ENCODE data around the gene MAPK8IP3.

DNA sequence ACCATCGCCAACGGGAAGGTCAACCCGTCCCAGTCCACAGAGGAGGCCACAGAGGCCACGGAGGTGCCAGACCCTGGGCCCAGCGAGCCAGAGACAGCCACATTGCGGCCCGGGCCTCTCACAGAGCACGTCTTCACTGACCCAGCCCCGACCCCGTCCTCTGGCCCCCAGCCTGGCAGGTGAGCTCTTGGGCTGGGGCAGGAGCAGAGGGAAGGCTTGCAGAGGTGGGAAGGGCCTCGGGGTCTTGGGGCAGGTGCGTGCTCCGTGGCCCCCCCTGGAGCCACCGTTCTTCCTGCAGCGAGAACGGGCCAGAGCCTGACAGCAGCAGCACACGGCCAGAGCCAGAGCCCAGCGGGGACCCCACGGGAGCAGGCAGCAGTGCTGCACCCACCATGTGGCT, 60.2 kb downstream of the MAPK8IP3 start:
- TF ChIP-seq, protein P1, sequence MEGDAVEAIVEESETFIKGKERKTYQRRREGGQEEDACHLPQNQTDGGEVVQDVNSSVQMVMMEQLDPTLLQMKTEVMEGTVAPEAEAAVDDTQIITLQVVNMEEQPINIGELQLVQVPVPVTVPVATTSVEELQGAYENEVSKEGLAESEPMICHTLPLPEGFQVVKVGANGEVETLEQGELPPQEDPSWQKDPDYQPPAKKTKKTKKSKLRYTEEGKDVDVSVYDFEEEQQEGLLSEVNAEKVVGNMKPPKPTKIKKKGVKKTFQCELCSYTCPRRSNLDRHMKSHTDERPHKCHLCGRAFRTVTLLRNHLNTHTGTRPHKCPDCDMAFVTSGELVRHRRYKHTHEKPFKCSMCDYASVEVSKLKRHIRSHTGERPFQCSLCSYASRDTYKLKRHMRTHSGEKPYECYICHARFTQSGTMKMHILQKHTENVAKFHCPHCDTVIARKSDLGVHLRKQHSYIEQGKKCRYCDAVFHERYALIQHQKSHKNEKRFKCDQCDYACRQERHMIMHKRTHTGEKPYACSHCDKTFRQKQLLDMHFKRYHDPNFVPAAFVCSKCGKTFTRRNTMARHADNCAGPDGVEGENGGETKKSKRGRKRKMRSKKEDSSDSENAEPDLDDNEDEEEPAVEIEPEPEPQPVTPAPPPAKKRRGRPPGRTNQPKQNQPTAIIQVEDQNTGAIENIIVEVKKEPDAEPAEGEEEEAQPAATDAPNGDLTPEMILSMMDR (conservative IDR thresholded peaks at IDR 0.05; ENCODE audit: low read depth, low read length), result no peak
- TF ChIP-seq EZH2 (IDR thresholded peaks at IDR 0.05; ENCODE audit: low read length, unreplicated experiment), result no peak
- TF ChIP-seq EZH2phosphoT487 (IDR thresholded peaks at IDR 0.05; ENCODE audit: borderline replicate concordance, low read length), result no peak
